H9 (cell line): Measurements from ENCODE around the gene GIMAP6. TPM values are rescaled to one million over a fixed set of nuclear protein-coding genes. Genes with fewer than 3 reads are reported as not detected.

Experiments used
- DNase-seq: peaks from one replicate; pipeline ENCODE4 v3.0.0-alpha.2; 2017
- H2AFZ ChIP-seq: one replicate; pipeline ENCODE4 v1.6.1; 2013; ENCODE audit warnings: mild to moderate bottlenecking, low read length, control low read depth, moderate library complexity
- H2AK5ac ChIP-seq: 2 replicates; pipeline ENCODE4 v1.6.1; 2013; ENCODE audit warnings: low read length, control low read depth, mixed read lengths; ENCODE audit not compliant: insufficient read length
- H2BK120ac ChIP-seq: one replicate; pipeline ENCODE4 v1.6.1; 2013; ENCODE audit warnings: low read depth, mild to moderate bottlenecking, low read length, control low read depth, inconsistent platforms; ENCODE audit not compliant: poor library complexity, severe bottlenecking
- H2BK12ac ChIP-seq: 2 replicates; pipeline ENCODE4 v1.6.1; 2013; ENCODE audit warnings: low read length, control low read depth, mixed read lengths, low read depth; ENCODE audit not compliant: insufficient read length
- H2BK15ac ChIP-seq: 2 replicates; pipeline ENCODE4 v1.6.1; 2013; ENCODE audit warnings: low read depth, low read length, control low read depth
- H2BK20ac ChIP-seq: one replicate; pipeline ENCODE4 v1.6.1; 2013; ENCODE audit warnings: low read depth, mild to moderate bottlenecking, low read length, control low read depth, inconsistent platforms; ENCODE audit not compliant: poor library complexity, severe bottlenecking
- H2BK5ac ChIP-seq: 2 replicates; pipeline ENCODE4 v1.6.1; 2013; ENCODE audit warnings: low read length, control low read depth, mixed read lengths; ENCODE audit not compliant: insufficient read length
- H3K14ac ChIP-seq: 2 replicates; pipeline ENCODE4 v1.6.1; 2013; ENCODE audit warnings: low read length, control low read depth; ENCODE audit not compliant: insufficient read depth
- H3K18ac ChIP-seq: 2 replicates; pipeline ENCODE4 v1.6.1; 2013; ENCODE audit warnings: low read depth, mild to moderate bottlenecking, mixed read lengths, low read length, control low read depth; ENCODE audit not compliant: insufficient read length
- H3K23ac ChIP-seq: 2 replicates; pipeline ENCODE4 v1.6.1; 2013; ENCODE audit warnings: low read length, control low read depth, mixed read lengths, low read depth; ENCODE audit not compliant: insufficient read length
- H3K23me2 ChIP-seq: 2 replicates; pipeline ENCODE4 v1.6.1; 2013; ENCODE audit warnings: low read depth, mild to moderate bottlenecking, mixed read lengths, low read length, control low read depth; ENCODE audit not compliant: insufficient read length, poor library complexity, severe bottlenecking
- H3K27ac ChIP-seq: 2 replicates; pipeline ENCODE4 v1.5.1; 2013; ENCODE audit warnings: low read length, control low read depth, mixed read lengths, low read depth; ENCODE audit not compliant: insufficient read length
- H3K27me3 ChIP-seq: 2 replicates; pipeline ENCODE4 v1.6.1; 2013; ENCODE audit warnings: low read length, control low read depth, inconsistent platforms; ENCODE audit not compliant: insufficient read depth
- H3K4ac ChIP-seq: 2 replicates; pipeline ENCODE4 v1.6.1; 2013; ENCODE audit warnings: low read depth, mild to moderate bottlenecking, control low read depth, inconsistent platforms, low read length, moderate library complexity
- H3K4me1 ChIP-seq: 2 replicates; pipeline ENCODE4 v1.6.1; 2013; ENCODE audit warnings: low read length, control low read depth, inconsistent platforms; ENCODE audit not compliant: insufficient read depth
- H3K4me2 ChIP-seq: 2 replicates; pipeline ENCODE4 v1.6.1; 2013; ENCODE audit warnings: low read length, control low read depth, mixed read lengths; ENCODE audit not compliant: insufficient read length, insufficient read depth
- H3K56ac ChIP-seq: 2 replicates; pipeline ENCODE4 v1.6.1; 2013; ENCODE audit warnings: low read depth, mild to moderate bottlenecking, mixed read lengths, low read length, control low read depth; ENCODE audit not compliant: insufficient read length
- H3K79me1 ChIP-seq: 2 replicates; pipeline ENCODE4 v1.6.1; 2013; ENCODE audit warnings: low read depth, mild to moderate bottlenecking, moderate library complexity, low read length, control low read depth, inconsistent platforms; ENCODE audit not compliant: insufficient read depth, poor library complexity, severe bottlenecking
- H3K79me2 ChIP-seq: 2 replicates; pipeline ENCODE4 v1.6.1; 2013; ENCODE audit warnings: low read length, control low read depth, inconsistent platforms; ENCODE audit not compliant: insufficient read depth
- H3K9ac ChIP-seq: 2 replicates; pipeline ENCODE4 v1.6.1; 2013; ENCODE audit warnings: low read length, control low read depth, mixed read lengths; ENCODE audit not compliant: insufficient read length; ENCODE audit errors: extremely low read depth
- H3K9me3 ChIP-seq: one replicate; pipeline ENCODE4 v1.6.1; 2013; ENCODE audit warnings: low read depth, low read length, inconsistent platforms; ENCODE audit not compliant: control insufficient read depth
- H3T11ph ChIP-seq: one replicate; pipeline ENCODE4 v1.6.1; 2013; ENCODE audit warnings: mild to moderate bottlenecking, low read length, control low read depth, inconsistent platforms
- H4K20me1 ChIP-seq: one replicate; pipeline ENCODE4 v1.6.1; 2013; ENCODE audit not compliant: control insufficient read depth, insufficient read length, insufficient read depth
- H4K5ac ChIP-seq: 2 replicates; pipeline ENCODE4 v1.6.1; 2013; ENCODE audit warnings: low read depth, mild to moderate bottlenecking, mixed read lengths, low read length, control low read depth; ENCODE audit not compliant: insufficient read length
- H4K8ac ChIP-seq: replicated peaks from 2 replicates; pipeline ENCODE4 v1.6.1; 2013; ENCODE audit warnings: low read length, control low read depth, mixed read lengths, low read depth; ENCODE audit not compliant: insufficient read length
- H4K91ac ChIP-seq: 2 replicates; pipeline ENCODE4 v1.6.1; 2013; ENCODE audit warnings: low read depth, mild to moderate bottlenecking, moderate library complexity, mixed read lengths, low read length, control low read depth; ENCODE audit not compliant: insufficient read length
- H3K27ac Mint-ChIP-seq, 3 experiments: 2 replicates in 2 of 3; 3 replicates in 1 of 3; pipeline ENCODE4 v1.8.0; 2020 to 2021; ENCODE audit warnings: mixed read lengths in 3 of 3, mild to moderate bottlenecking in 1 of 3, moderate library complexity in 1 of 3
- H3K27me3 Mint-ChIP-seq: 2 replicates; pipeline ENCODE4 v1.8.0; 2021; ENCODE audit warnings: low read depth, mild to moderate bottlenecking, moderate library complexity, mixed read lengths
- H3K36me3 Mint-ChIP-seq, 3 experiments: 2 replicates in 2 of 3; 3 replicates in 1 of 3; pipeline ENCODE4 v1.8.0; 2020 to 2021; ENCODE audit warnings: low read depth in 3 of 3, mixed read lengths in 3 of 3; ENCODE audit not compliant: insufficient read depth in 1 of 3
- H3K4me1 Mint-ChIP-seq, 2 experiments: 2 replicates each; pipeline ENCODE4 v1.8.0; 2020; ENCODE audit warnings: mixed read lengths in 2 of 2
- H3K4me3 Mint-ChIP-seq, 2 experiments: 2 replicates in 1 of 2; 3 replicates in 1 of 2; pipeline ENCODE4 v1.8.0; 2020 to 2021; ENCODE audit warnings: mild to moderate bottlenecking in 2 of 2, mixed read lengths in 2 of 2, moderate library complexity in 1 of 2
- H3K9me3 Mint-ChIP-seq, 2 experiments: 2 replicates in 1 of 2; 3 replicates in 1 of 2; pipeline ENCODE4 v1.8.0; 2020; ENCODE audit warnings: mild to moderate bottlenecking in 2 of 2, mixed read lengths in 2 of 2, moderate library complexity in 1 of 2
- WGBS: extraction: QIAGEN DNeasy Blood & Tissue Kit; methylation state at CpG from one replicate; pipeline ENCODE4 v1.1.7; 2013; ENCODE audit warnings: missing lambda C conversion rate, low lambda C conversion rate, mixed read lengths; ENCODE audit not compliant: insufficient read length; ENCODE audit errors: extremely low coverage; 5-methylcytosine and 5-hydroxymethylcytosine counted together
- total RNA-seq: library from RNA; stranded (reverse); gene quantifications from 2 replicates; pipeline ENCODE4 v1.2.1, GENCODE V29; 2021
- TF ChIP-seq, protein P1 (sequence below): fragments of 200-600 bp; sonication (generic); conservative IDR thresholded peaks from 3 replicates; pipeline ENCODE4 v1.8.0; 2021; ENCODE audit warnings: antibody characterized with exemption, mild to moderate bottlenecking

The GIMAP6 gene
- total RNA-seq, 1 experiment from 2014 or later, result not detected

DNA sequence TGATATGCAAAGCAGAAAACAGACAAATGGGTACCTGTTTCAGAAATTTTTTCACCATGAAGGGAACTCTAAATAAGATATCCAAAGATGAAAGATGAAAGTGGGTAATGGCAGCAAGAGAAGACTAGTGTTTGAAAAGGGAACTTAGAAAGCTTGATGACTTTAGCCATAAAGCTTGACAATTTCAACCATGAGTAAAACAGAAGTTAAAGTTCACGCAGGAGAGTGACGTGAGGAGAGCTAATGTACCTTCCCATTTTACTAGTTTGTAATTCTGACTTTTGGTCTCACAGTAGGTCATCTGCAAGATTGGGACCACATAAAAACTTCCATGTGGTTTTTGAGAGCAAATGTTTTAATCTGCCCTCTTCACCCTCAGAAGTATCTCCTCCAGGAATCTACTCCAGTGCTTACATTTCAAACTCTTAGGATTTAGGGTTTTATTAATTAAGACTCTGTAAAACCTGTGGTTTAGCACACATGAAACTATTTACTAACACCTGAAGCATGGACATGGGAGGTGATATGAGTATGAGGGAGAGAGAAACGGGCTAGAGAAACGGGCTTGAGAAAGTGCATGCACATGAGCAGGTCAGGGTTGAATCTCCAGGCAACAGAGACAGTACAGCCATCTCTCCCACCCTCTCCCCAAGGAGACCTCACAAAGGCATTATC, 28.9 kb upstream of the GIMAP6 start:
- Histone ChIP-seq H3K14ac (no peak overlapping the region), H3K4me2 (no peak overlapping the region), H2AK5ac (no peak overlapping the region), H2AFZ (no peak overlapping the region), H3K4me1 (no peaks in the 10 kb centered on the region), H3K79me2 (no peaks in the 10 kb centered on the region), H3K27ac (no peak overlapping the region), H4K20me1 (no peaks in the 10 kb centered on the region), H3K9me3 (peaks cover 5% of the 10 kb centered on the region), H4K91ac (no peak overlapping the region), H3K9ac (no peak overlapping the region), H2BK120ac (no peak overlapping the region), H2BK12ac (no peak overlapping the region), H3K79me1 (no peaks in the 10 kb centered on the region), H2BK5ac (no peak overlapping the region), H4K8ac (no peak overlapping the region), H3T11ph (no peak overlapping the region), H3K23ac (no peak overlapping the region), H3K18ac (no peak overlapping the region), H3K4ac (no peak overlapping the region), H3K56ac (no peak overlapping the region), H4K5ac (no peak overlapping the region), H3K27me3 (no peaks in the 10 kb centered on the region), H2BK15ac (no peak overlapping the region), H2BK20ac (no peak overlapping the region), H3K23me2 (no peaks in the 10 kb centered on the region)
- H3K4me1 Mint-ChIP-seq, result peaks cover 0 to 1% of the 10 kb centered on the region in 2 experiments; a peak in 2 of 4 replicates
- no peak for DNase-seq
- peaks cover 73% of the 10 kb centered on the region for H3K27me3 Mint-ChIP-seq
- no peak overlapping the region for H3K27ac Mint-ChIP-seq
- H3K4me3 Mint-ChIP-seq, result no peak overlapping the region
- H3K36me3 Mint-ChIP-seq, result peaks cover 0 to 12% (median 0%) of the 10 kb centered on the region in 3 experiments; a peak in 3 of 7 replicates
- TF ChIP-seq, protein P1, sequence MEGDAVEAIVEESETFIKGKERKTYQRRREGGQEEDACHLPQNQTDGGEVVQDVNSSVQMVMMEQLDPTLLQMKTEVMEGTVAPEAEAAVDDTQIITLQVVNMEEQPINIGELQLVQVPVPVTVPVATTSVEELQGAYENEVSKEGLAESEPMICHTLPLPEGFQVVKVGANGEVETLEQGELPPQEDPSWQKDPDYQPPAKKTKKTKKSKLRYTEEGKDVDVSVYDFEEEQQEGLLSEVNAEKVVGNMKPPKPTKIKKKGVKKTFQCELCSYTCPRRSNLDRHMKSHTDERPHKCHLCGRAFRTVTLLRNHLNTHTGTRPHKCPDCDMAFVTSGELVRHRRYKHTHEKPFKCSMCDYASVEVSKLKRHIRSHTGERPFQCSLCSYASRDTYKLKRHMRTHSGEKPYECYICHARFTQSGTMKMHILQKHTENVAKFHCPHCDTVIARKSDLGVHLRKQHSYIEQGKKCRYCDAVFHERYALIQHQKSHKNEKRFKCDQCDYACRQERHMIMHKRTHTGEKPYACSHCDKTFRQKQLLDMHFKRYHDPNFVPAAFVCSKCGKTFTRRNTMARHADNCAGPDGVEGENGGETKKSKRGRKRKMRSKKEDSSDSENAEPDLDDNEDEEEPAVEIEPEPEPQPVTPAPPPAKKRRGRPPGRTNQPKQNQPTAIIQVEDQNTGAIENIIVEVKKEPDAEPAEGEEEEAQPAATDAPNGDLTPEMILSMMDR, result no peak
- no CpG with 5 or more reads among the region's 4 CpGs for WGBS
- H3K9me3 Mint-ChIP-seq, result peaks cover 9 to 21% of the 10 kb centered on the region in 2 experiments
